Activated CD4-positive, CD25-positive, alpha-beta regulatory T cell treated with anti-CD3 and anti-CD28 coated beads, Interleukin-2, amount 50 U/mL, for 16 hours (primary cell): ENCODE results near the gene DNHD1.

ENCODE experiments used
- DNase-seq: peaks from one replicate; pipeline ENCODE4 v3.0.0-alpha.2; 2020; ENCODE audit warnings: low read depth, low spot score

The DNHD1 gene

DNA sequence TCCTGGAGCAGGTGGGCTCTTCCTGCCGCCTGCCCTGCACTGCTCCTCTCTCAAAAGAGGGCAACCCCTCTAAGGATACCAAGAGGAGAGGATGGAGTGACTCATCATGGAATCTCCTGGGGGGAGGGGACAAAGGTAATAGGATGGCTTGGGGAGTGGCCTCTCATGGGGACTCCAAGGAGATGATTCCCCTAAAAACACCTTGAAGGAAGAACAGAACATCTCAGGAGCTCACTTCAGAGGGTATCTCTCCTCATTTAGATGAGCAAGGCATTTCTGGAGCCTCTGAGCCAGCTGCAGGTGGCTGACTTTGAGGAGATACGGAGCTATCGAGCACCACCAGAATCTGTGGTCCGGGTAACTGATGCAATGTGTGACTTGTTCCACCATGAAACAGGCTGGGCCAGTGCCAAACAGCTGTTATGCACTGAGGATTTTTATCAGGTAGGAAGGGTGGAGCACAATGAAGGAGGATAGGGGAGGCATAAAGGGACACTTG is 66.1 kb downstream of the DNHD1 start:
- no peak for DNase-seq

DNA sequence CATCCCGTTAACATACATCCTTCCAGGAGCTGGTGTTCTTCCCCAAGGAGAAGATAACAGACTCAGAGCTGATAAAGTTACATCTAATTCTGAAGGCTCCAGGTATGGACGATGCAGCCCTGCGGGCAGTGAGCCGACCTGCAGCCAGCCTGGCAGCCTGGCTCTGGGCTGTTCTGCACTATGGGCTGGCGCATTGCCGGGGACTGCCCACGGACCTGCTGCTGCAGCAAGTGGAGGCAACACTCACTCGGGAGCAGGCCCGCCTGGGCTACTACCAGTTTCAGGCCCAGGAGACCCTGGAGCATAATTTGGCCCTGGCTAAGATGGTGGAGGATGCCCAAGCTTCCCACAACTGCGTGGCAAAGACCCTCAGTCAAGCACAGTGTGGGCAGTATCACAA is 66.6 kb downstream of the DNHD1 start:
- DNase-seq: no peak

GRCh38 chr11:6565325-6565724 is 68.2 kb downstream of the DNHD1 start:
- DNase-seq: no peak

- no peak for DNase-seq
Measured at GRCh38 chr11:6565988-6566703, 69.1 kb downstream of the DNHD1 start.

DNA sequence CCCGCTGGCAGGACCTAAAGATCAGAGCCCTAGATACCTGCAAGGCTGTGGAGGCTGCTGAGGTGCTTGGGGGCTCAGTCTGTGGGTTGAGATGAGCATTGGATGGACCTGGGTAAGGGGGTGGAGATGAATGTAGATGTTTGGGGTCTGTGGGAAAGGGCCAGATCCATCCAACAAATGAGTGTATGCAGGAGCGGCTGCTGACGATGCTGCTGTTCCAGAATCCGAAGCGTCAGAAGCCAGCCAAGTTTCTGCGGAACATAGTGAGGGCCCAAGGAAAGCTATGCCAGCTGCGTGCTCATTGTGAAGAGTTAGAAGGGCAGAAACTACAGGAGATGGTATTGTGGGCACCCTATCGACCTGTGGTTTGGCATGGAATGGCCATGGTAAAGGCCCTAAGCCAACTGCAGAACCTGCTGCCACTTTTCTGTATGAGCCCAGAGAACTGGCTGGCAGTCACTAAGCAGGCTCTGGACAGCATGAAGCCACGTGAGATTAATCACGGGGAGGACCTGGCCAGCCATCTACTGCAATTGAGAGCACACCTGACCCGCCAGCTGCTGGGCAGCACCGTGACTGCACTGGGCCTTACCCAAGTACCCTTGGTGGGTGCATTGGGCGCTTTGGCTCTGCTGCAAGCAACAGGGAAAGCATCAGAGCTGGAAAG is 69.8 kb downstream of the DNHD1 start:
- DNase-seq: no peak

DNA sequence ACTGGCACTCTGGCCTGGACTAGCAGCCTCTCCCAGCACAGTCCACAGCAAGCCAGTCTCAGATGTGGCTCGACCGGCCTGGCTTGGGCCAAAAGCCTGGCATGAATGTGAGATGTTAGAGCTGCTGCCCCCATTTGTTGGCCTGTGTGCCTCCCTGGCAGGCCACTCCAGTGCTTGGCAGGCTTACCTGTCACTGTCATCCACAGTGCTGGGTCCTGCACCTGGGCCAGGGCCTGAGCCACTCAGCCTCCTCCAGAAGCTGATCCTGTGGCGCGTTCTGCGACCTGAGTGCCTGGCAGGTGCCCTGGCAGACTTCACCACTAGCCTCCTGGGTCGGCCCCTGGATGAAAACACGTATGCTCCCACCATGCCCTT is 70.3 kb downstream of the DNHD1 start:
- DNase-seq: no peak

DNA sequence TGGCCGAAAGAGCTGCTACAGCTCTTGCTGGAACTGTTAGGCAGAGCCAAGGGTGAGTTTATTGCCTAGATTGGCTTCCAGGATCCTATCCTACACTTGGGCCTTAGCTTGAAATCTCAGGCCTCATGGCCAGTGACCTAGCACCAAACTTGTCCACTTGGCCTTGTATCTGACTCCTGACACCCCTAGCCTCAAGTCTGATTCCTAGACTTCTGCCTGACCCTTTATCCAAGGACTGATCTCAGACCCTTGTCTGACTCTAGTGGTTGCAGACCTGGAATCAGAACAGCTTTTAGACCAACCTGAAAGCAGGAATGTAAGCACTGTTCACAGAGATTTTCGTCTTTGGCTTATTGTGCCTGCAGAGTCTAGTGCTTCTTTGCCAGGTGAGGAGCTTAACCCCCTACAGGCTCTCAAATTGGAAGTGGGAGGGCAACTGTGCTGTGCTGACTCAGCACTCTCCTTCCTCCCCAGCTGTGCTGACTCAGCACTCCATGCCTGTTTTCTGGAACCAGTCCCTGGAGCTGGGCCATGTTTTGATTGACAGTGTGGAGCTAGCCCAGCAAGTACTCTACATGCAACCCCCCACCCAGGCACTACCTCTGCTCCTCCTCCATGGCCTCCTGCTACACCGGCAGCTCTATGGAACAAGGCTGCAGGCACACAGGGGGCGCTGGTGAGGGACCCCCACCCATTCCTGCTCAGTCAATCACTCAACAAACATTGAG is 71.3 kb downstream of the DNHD1 start:
- no peak for DNase-seq

GRCh38 chr11:6569706-6570105 is 72.6 kb downstream of the DNHD1 start:
- DNase-seq: no peak

DNA sequence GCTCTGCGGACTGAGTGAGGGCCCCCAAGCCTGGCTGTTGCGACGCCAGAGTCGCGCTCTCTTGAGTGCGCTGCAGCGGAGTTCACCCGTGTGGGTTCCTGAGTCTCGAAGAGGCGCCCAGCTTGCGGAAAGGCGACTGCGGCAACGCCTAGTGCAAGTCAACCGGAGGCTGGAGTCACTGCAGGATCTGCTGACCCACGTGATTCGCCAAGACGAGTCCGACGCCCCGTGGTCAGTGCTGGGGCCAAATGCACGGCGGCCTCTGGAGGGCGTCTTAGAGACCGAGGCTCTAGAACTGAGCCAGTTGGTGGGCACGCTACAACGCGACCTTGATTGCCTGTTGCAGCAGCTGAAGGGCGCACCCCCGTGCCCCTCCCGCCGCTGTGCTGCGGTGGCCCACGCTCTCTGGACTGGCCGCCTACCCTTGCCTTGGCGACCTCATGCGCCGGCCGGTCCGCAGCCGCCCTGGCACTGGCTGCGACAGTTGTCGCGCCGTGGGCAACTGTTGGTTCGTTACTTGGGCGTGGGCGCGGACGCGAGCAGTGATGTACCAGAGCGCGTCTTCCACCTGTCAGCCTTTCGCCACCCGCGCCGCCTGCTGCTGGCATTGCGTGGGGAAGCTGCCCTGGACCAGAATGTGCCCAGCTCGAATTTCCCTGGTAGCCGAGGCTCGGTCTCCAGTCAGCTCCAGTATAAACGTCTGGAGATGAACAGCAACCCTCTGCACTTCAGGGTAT is 73.8 kb downstream of the DNHD1 start:
- no peak for DNase-seq

DNA sequence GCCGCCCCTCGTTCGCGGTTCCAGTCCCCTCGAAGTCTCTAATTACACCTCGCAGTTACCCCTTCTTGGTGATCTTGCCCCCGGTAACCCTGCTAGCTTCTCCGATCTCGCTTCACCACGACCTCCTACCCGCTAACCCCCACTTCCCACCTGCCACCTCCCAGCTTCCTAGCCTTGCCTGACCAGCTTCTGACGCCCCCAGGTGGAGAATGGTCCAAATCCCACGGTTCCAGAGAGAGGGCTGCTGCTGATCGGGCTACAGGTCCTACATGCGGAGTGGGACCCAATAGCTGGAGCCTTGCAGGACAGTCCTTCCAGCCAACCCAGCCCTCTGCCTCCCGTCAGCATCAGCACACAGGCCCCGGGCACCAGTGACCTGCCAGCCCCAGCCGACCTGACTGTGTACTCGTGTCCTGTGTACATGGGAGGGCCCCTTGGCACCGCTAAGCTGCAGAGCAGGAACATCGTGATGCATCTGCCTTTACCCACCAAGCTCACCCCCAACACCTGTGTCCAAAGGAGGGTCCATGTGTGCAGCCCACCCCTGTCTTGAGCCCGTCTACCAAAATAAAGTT is 74.4 kb downstream of the DNHD1 start:
- no peak for DNase-seq

DNA sequence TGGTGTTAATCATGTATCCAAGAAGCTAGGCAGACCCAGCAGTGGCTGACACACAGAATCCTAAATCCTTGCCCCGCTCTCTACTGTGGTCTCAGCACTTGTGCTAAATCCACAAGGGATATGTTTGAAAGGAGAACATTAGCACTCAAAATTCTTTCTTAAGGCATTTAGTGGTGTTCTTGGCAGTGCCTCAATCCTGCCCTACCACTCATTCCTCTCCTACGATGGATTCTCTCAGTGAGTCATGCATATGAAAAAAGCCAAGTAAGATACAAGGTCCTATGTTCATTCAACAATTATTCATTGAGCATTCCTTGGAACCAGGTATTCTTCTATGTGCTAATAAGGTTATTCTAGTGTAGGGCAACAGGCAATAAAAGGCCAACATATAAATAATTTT is 75.1 kb downstream of the DNHD1 start:
- no peak for DNase-seq

DNA sequence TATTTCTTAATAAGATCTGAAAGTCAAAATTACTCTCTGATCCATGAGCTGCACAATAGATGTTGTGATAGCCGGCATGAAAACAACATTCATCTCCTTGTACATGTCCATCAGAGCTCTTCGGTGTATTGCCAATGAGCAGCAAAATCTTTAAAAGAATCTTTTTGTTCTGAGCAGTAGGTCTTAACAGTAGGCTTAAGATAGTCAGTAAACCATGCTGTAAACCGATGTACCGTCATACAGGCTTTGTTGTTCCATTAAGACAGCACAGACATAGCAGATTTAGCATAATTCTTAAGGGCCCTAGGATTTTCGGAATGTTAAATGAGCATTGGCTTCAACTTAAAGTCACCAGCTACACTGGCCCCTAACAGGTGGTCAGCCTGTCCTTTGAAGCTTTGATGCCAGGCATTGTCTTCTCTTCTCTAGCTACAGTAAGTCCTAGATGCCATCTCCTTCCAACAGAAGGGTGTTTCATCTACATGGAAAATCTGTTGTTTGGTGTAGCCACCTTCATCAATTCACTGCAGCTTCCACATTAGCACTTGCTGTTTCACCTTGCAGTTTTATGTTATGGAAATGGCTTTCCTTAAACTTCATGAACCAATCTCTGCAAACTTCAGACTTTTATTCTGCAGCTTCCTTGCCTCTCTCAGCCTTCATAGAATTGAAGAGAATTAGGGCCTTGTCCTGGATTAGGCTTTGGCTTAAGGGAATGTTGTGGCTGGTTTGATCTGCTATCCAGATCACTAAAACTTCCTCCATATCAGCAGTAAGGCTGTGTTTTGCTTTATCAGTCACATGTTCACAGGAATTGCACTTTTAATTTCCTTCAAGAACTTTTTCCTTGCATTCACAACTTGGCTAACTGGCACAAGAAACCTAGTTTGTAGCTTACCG is 78.0 kb downstream of the DNHD1 start:
- no peak for DNase-seq

DNA sequence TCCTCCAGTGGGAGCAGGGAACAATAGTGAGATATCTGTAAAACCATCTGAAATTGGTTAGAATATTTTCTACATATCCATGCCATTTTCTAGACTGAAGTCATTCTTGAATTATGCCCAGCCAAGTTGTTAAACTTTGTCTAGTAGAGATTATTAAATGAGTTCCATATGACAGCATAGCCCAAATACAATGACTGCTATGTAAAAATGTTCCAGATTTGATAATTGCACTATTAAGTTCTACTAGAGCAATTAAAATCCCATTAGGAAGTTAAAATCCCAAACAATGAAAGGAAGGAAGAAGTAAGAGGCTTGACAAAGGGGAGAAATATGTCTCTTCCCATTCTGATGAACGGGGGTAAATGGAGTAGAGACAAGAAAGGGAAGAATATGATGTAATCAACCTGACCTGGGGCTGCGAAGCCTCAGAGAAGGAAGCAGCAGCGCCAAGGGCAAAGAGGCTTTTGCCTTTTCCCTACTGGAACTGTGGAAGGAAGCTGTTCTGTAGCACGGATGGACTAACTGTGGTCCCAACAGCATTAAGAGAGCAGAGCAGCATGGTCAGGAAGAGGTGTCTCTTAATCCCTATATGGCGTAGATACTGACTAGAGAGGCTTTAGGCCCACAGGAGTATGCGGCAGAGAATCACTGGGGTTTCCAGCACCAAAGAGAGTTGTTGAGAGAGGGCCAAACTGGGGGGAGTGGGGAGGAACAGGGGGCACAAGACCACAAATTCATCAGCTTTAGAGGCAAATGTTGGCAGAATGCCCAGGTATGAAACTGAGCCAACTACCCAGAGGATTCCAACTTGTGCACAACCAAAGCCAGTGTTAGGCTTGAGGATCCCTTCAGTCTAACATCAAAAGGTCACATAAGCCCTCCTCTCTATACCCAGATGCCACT is 79.6 kb downstream of the DNHD1 start:
- no peak for DNase-seq

- no peak for DNase-seq
Measured at GRCh38 chr11:6578134-6578533, 81.1 kb downstream of the DNHD1 start.

GRCh38 chr11:6579681-6580080 is 82.6 kb downstream of the DNHD1 start:
- DNase-seq: no peak

GRCh38 chr11:6583584-6583983 is 86.5 kb downstream of the DNHD1 start:
- no peak for DNase-seq

- DNase-seq: no peak
Measured at GRCh38 chr11:6584528-6584927, 87.4 kb downstream of the DNHD1 start.

DNA sequence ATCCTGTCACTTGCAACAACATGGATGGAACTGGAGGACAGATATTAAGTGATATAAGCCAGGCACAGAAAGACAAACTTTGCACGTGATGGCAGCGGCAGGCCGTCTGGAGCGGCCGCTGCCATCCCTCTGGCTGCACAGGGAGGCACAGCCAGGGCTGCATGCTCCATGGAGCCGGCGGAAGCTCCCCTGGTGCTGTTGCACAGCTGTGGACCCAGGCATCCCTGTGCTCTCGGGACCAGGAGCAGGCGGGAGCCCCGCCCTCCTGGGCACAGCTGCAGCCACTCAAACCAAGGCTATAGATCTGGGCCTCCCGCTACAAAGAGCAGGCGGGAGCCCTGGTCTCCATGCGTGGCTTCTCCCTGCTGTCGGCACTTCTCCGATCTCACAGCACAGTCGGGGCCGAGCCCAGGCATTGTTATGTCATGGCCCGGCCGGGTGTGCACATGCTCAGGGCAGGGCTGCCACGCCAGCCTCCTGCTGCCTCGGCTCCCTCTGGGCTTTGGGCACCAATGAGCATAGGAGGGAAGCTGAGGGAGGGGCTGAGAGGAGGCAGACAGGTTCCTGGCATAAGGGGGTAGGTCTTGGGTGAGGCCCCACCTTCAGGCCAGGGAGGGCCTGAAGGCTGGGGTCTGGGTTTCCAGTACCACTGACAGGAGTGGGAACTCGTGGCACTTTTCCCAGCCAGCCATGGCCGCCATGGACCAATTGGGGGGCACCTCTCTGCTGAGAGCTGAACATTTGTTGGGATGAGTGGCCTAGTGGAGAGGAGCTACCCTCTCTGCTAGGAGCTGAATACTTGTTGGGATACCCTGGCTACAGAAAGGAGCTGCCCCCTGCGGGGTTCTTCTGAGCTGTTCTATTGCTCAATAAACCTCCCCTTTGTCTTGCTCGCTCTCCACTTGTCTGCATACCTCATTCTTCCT is 89.6 kb downstream of the DNHD1 start:
- no peak for DNase-seq
